Testis (tissue), 3 donors: ENCODE results near the gene DBNDD2. TPM values are rescaled to one million over a fixed set of nuclear protein-coding genes. Genes with fewer than 3 reads are reported as not detected.

Experiments
- DNase-seq: peaks from one replicate; pipeline ENCODE4 v3.0.0-alpha.2; 2019
- H3K27ac ChIP-seq, 2 donors: fragments of 200-600 bp; sonication (generic); one replicate each; pipeline ENCODE4 v1.5.1; 2019
- H3K27me3 ChIP-seq: fragments of 200-600 bp; sonication (generic); one replicate; pipeline ENCODE4 v1.5.1; 2019
- H3K36me3 ChIP-seq: fragments of 200-600 bp; sonication (generic); one replicate; pipeline ENCODE4 v1.5.1; 2017; ENCODE audit warnings: low read depth; ENCODE audit errors: missing control alignments
- H3K4me1 ChIP-seq: fragments of 200-600 bp; sonication (generic); one replicate; pipeline ENCODE4 v1.5.1; 2019
- H3K4me3 ChIP-seq, 2 donors: fragments of 200-600 bp; sonication (generic); one replicate each; pipeline ENCODE4 v1.5.1; 2017 to 2019
- H3K9me3 ChIP-seq: fragments of 200-600 bp; sonication (generic); one replicate; pipeline ENCODE4 v1.5.1; 2017
- CTCF ChIP-seq, 3 experiments: fragments of 450-650 bp in 2 of 3; fragments of 200-600 bp in 1 of 3; sonication (generic) in 1 of 3; IDR thresholded peaks; one replicate each; pipeline ENCODE4 v1.5.1; 2016 to 2019; ENCODE audit warnings: antibody characterized with exemption in 3 of 3, mild to moderate bottlenecking in 2 of 3, moderate library complexity in 1 of 3
- POLR2A ChIP-seq: fragments of 450-650 bp; IDR thresholded peaks from one replicate; pipeline ENCODE4 v1.6.1; 2017; ENCODE audit warnings: antibody characterized with exemption, mild to moderate bottlenecking, moderate library complexity
- WGBS, 2 donors: methylation state at CpG; one replicate each; pipeline ENCODE4 v1.1.5; 2018; 5-methylcytosine and 5-hydroxymethylcytosine counted together
- intact Hi-C: fragments of 100-400 bp; cut with DNase I; formaldehyde crosslinking; loops from one replicate; pipeline ENCODE4 v1.15.1; 2023; ENCODE audit warnings: low total_unique reads
- polyA plus RNA-seq: library from polyadenylated mRNA; stranded (reverse); fragments of 350-450 nt; fragmentation: Illumina TruSeq; extraction: RNeasy Lipid Tissue Mini Kit (QIAGEN cat#74804); gene quantifications from one replicate; pipeline ENCODE4 v1.2.3, GENCODE V29; 2014; ENCODE audit warnings: low read depth, low replicate concordance; ENCODE audit not compliant: insufficient read depth
- total RNA-seq, 2 donors: library from RNA; depleted of rRNA; stranded (reverse); fragments of >200 nt; gene quantifications; one replicate each; pipeline ENCODE4 v1.2.3, GENCODE V29; 2016

Gene DBNDD2
- total and polyA plus RNA-seq, 3 donors from 2014 or later: 7.9 to 39.3 (median 10.0) TPM

- WGBS, 2 donors: 70 to 71% methylated on average over 3 of the region's 3 CpGs
- Histone ChIP-seq H3K4me3 (no peak overlapping the region), H3K27ac (no peak overlapping the region)
Measured at GRCh38 chr20:45433316-45433715, 25.2 kb downstream of the DBNDD2 start.

GRCh38 chr20:45433976-45434375 lies 25.9 kb downstream of the DBNDD2 start:
- TF ChIP-seq CTCF (IDR thresholded peaks at IDR 0.05) (no peak), POLR2A (no peak)
- H3K9me3 ChIP-seq: no peaks in the 10 kb centered on the region
- H3K4me3 ChIP-seq: no peak overlapping the region
- no peaks in the 10 kb centered on the region for H3K27me3 ChIP-seq
- no peaks in the 10 kb centered on the region for H3K36me3 ChIP-seq
- no peak for DNase-seq
- intact Hi-C loops: no loop called here
- no peaks in the 10 kb centered on the region for H3K4me1 ChIP-seq
- 85 to 92% methylated on average over 4 of the region's 4 CpGs for WGBS, 2 donors
- H3K27ac ChIP-seq: no peak overlapping the region

More at GRCh38 chr20:45433316-45433715, 25.2 kb downstream of the DBNDD2 start:
- Histone ChIP-seq H3K27me3 (no peaks in the 10 kb centered on the region), H3K4me1 (no peaks in the 10 kb centered on the region), H3K36me3 (no peaks in the 10 kb centered on the region), H3K9me3 (no peaks in the 10 kb centered on the region)
- intact Hi-C loops: no loop called here
- TF ChIP-seq CTCF (IDR thresholded peaks at IDR 0.05) (no peak), POLR2A (no peak)
- DNase-seq: peak; percentile 47

- TF ChIP-seq CTCF (IDR thresholded peaks at IDR 0.05) (peak; percentile 83 to 93 (median 92)), POLR2A (no peak)
- WGBS, 2 donors: 7 to 12% methylated on average over 18 to 32 of the region's 33 CpGs
- H3K9me3 ChIP-seq: no peaks in the 10 kb centered on the region
- peak overlapping the region in 1 of 2 donors; percentile 70 for H3K27ac ChIP-seq
- H3K36me3 ChIP-seq: no peaks in the 10 kb centered on the region
- intact Hi-C loops: no loop called here
- peak overlapping the region; percentile 49 to 62 for H3K4me3 ChIP-seq
- no peaks in the 10 kb centered on the region for H3K27me3 ChIP-seq
- DNase-seq: peak; percentile 91
- H3K4me1 ChIP-seq: no peaks in the 10 kb centered on the region
Measured at GRCh38 chr20:45436732-45437485, 28.8 kb downstream of the DBNDD2 start.

- WGBS, 2 donors: 84 to 96% methylated on average over 3 of the region's 3 CpGs
- intact Hi-C loops: loop anchor here (5.0 kb wide), 1 partner anchor 123 kb away; no protein-coding TSS in a partner anchor
Measured at GRCh38 chr20:45440424-45440823, 32.3 kb downstream of the DBNDD2 start.

More at GRCh38 chr20:45440424-45440823, 32.3 kb downstream of the DBNDD2 start:
- DNase-seq: no peak
- Histone ChIP-seq H3K36me3 (no peaks in the 10 kb centered on the region), H3K27ac (no peak overlapping the region), H3K27me3 (no peaks in the 10 kb centered on the region), H3K9me3 (no peaks in the 10 kb centered on the region), H3K4me1 (no peaks in the 10 kb centered on the region), H3K4me3 (no peak overlapping the region)
- TF ChIP-seq POLR2A: no peak
- no peak for TF ChIP-seq CTCF (IDR thresholded peaks at IDR 0.05)
